Lower leg skin (tissue), 3 donors: ENCODE measurements around the gene CDHR4.

Experiments used
- POLR2A ChIP-seq, 2 donors: fragments of 450-650 bp; IDR thresholded peaks; one replicate each; pipeline ENCODE4 v1.6.1; 2016 to 2017; ENCODE audit warnings: antibody characterized with exemption in 2 of 2, mild to moderate bottlenecking in 1 of 2, moderate library complexity in 1 of 2
- TF ChIP-seq, protein P1 (sequence below), 3 donors: fragments of 450-650 bp; IDR thresholded peaks; one replicate each; pipeline ENCODE4 v1.5.1; 2016; ENCODE audit warnings: antibody characterized with exemption in 3 of 3, mild to moderate bottlenecking in 3 of 3, moderate library complexity in 2 of 3

DNA sequence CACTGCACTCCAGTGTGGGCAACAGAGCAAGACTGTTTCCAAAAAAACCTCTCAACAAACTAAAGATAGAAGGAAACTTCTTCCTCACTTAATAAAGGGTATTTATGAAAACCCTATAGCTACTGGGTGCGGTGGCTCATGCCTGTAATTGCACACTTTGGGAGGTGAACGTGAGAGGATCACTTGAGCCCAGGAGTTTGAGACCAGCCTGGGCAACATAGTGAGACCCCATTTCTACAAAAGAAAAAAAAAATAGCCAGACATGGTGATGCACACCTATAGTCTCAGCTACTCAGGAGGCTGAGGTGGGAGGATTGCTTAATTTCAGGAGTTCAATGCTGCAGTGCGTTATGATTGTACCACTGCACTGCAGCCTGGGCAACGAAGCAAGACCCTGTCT lies 35.7 kb downstream of the CDHR4 start:
- TF ChIP-seq, protein P1, sequence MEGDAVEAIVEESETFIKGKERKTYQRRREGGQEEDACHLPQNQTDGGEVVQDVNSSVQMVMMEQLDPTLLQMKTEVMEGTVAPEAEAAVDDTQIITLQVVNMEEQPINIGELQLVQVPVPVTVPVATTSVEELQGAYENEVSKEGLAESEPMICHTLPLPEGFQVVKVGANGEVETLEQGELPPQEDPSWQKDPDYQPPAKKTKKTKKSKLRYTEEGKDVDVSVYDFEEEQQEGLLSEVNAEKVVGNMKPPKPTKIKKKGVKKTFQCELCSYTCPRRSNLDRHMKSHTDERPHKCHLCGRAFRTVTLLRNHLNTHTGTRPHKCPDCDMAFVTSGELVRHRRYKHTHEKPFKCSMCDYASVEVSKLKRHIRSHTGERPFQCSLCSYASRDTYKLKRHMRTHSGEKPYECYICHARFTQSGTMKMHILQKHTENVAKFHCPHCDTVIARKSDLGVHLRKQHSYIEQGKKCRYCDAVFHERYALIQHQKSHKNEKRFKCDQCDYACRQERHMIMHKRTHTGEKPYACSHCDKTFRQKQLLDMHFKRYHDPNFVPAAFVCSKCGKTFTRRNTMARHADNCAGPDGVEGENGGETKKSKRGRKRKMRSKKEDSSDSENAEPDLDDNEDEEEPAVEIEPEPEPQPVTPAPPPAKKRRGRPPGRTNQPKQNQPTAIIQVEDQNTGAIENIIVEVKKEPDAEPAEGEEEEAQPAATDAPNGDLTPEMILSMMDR (IDR thresholded peaks at IDR 0.05), result no peak
- no peak for TF ChIP-seq POLR2A (IDR thresholded peaks at IDR 0.05)
